ENCODE results near the gene KRTAP12-2.

DNA sequence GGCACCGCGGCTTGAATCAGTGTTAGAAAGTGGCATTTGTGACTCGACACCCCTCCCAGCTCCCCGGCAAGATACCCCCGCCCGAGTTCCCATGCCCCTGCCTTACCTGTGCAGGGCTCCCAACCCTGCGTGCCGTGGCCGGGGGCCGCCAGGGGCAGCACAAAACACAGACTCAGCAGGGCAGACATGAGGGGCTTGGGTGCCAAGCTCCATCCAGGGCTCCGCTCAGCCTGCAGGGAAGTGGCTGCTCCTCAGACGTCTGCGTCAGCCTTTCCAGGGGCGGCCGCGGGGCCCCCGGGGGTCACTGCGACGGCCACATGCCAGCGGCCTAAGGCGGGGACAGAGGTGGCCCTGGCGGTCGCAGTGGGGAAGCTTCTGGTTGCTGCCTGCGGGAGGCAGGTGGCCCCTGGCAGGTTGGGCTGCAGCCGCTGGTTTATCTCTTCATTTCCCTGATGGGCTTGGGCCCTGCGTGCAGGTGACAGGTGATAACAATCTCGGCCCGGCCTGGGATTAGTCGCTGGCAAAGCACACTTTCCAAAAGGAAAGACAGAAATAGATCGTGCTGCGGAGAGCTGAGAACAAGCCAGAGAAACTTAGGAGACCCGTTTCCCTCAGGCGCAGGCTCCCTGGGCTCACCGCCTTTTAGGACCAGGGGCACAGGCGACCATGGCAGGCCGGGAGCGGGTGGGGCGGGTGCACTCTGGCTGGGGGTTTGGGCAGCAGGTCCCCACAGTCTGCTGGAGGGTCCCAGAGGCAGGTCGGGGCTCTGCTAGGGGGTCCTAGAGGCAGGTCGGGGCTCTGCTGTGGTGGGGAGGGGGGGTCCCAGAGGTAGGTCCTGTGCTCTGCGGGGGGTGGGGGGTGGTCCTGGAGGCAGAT lies 44.8 kb upstream of the KRTAP12-2 start, which contains the start of gene TSPEAR:
- TF ChIP-seq POLR2A (IDR thresholded peaks at IDR 0.05; ENCODE audit: low read depth, low read length) (no peak), POLR2AphosphoS5 (IDR thresholded peaks at IDR 0.05; ENCODE audit: low read depth, low read length) (no peak)
